AG08396 (cell line): ENCODE measurements around the gene PLCD3.
A peak's percentile ranks its signal among the peaks of the same experiment; 100 is the strongest.

Experiments
- DNase-seq: peaks from one replicate; pipeline ENCODE4 v3.0.0; 2012; ENCODE audit warnings: low spot score, mixed read lengths

PLCD3 gene

GRCh38 chr17:45132320-45132571 lies at the start of gene PLCD3:
PLCD3 (minus strand) TSS chr17:45132515; CDS start chr17:45132410, 105 bp downstream.
- no peak for DNase-seq

DNA sequence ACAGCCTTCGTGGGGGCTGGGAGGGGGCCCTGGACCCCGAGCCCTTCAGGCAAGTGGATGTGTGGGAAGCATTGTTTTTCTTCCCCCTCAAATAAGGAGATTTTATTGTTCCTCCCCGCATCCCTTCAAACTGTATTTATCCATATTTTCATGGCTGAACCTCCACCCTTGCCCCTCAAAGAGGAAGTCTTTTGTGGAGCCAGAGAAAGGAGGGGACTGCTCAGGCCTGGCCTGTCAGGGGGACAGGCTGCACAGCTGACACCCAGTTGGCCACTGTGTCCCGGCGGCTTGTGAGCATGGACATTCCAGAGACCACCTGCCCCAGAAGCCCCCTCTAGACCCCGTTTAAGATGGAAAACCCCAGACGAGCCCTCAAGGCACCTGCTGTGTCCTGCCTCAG lies 45.2 kb upstream of the PLCD3 start:
- no peak for DNase-seq

DNA sequence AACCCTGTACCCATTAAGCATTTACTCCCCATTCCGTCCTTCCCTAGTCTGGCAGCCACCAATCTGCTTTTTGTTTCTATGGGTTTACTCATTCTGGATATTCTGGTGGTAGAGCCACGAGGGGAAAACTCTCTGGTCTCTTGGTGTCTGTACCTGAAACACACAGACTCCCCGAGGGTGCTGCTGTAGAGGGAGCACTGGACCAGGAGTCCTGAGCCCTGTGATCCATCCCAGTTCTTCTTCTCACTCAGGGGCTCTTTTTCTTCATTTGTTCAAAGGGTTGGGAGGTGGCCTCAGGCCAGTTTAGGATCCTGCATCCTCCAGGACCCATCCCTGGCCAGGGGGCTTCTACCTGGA lies 43.4 kb upstream of the PLCD3 start:
- no peak for DNase-seq

DNA sequence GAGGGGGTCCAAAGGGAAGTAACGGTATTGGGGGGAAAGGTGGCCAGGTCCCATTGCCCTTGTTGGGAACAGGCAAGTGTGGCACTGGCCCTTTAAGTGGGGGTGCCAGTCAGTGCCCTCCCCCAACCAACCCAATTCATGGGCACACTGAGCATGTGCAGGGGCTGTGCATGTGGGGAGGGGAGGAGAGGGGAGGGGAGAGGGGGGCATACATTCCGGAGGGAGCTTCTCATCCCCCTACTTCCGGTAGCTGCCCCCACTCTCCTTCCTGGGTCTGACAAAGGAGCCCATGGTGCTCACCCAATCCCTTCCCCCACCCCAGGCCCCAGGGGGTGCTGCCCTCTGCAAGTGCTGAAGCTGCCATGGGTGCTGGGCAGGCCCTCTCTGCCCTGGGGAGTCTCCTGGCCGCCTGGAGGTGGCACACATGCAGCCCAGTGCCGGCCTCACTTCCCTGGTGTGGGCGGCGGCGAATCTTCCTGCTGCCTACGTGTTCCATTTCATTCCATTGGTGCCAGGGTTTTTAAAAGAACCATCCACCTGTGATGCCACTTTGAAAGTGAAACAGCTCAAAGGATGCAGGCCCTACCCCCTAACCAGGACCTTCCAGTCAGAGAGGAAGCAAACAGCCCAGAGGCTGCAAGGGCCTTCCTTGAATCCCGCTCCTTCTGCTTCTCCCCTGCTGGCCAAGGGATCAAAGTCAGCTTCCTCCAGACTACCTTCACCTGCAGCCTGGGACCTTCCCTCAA lies 40.4 kb upstream of the PLCD3 start:
- peak; percentile 68 for DNase-seq

- no peak for DNase-seq
Measured at GRCh38 chr17:45172232-45172540, 39.9 kb upstream of the PLCD3 start.

DNA sequence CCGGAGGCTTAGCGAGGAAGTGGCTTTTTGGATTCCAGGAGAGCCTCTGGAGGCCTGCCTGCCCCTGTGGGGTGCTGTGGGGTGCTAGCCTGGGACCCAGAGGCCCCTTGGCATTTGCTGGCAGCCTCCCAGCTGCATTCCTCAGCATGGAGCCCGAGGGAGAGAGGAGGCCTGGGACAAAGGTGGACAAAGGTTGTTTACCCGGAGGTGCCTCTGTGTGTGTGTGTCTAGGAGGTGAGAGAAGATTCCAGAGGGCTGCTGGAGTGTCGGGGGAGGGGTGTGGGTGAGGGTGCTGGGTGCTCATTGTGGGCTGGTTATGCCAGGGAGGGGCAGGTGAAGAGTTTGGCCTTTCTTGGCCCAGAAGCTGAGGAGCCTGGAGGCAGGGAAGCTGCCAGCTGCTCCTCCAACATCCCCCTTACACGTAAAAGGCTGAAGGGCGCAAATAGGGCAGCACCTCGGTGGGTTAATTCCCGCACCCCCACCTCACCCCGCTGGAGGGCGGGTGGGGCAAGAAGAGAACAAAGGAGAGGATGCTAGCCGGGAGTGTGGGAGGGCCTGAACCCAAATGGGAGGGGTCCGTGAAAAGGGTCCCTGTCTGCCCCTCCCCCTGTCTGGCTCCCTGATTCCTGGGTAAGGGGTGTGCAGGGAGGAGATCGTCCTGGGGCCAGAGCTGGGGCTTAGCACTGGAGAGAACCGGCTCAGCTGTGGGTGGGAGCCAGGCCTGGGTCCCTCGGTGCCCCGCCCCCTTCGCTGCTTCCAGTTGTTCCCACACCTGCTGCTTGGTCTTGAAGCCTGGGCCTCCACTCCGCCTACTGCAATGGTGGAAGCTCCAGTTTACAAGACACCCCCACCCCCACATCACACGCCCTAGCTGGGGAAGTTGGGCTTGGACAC lies 39.3 kb upstream of the PLCD3 start:
- no peak for DNase-seq

DNA sequence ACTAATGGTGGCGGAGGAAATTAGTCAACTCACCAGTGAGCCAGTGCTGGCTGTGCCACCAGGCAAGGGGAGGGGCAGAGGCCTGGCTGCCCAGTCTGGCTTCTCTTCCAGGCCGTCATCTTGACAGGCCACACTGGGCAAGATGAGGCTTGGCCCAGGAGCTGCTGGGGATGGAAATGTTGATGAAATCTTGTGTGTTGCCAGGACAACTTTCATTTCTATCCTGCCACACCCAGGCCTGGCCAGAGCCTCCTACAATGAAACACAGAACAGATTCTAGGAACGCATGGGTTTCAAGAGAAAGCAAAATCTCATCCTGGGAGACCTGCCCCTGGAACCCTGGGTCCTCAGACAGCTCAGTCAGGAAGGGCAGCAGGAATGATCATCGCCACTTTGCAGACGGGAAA lies 38.6 kb upstream of the PLCD3 start:
- peak; percentile 83 for DNase-seq

- no peak for DNase-seq
Measured at GRCh38 chr17:45170280-45170930, 38.1 kb upstream of the PLCD3 start.

- DNase-seq, result no peak
Measured at GRCh38 chr17:45168991-45169752, 36.9 kb upstream of the PLCD3 start.

- no peak for DNase-seq
Measured at GRCh38 chr17:45164734-45165269, 32.5 kb upstream of the PLCD3 start.

DNA sequence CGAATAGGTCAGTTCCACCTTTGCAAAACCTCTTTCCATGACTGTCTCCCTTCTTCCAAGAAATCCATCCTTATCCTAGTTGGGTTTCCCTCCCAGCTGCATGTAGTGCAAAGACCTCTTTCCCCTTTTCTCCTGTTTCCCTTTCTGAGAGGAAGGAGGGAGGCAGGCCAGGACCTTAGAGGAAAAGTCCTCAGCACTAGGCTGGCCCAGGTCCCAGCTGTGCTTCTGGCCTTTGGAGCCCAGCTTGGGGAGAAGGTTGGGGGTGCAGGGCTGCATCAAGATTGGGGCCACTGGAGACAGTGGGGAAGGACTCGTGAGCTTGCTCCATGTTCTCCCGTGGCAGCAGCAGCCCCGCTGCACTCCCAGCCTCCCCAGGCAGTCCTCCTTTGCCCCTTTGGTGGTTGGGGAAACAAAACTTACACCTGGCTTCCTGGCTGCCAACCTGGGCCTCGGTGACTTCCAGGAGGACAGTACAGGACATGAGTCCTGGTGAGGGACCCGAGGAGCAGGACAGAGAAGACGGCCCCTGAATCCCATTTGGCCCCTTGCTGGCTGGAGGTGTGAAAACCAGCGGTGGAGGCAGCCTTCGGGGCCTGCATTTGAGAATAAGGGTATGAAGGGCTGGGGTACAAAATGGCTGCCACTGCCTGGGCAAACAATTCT lies 29.8 kb upstream of the PLCD3 start:
- DNase-seq, result no peak

DNA sequence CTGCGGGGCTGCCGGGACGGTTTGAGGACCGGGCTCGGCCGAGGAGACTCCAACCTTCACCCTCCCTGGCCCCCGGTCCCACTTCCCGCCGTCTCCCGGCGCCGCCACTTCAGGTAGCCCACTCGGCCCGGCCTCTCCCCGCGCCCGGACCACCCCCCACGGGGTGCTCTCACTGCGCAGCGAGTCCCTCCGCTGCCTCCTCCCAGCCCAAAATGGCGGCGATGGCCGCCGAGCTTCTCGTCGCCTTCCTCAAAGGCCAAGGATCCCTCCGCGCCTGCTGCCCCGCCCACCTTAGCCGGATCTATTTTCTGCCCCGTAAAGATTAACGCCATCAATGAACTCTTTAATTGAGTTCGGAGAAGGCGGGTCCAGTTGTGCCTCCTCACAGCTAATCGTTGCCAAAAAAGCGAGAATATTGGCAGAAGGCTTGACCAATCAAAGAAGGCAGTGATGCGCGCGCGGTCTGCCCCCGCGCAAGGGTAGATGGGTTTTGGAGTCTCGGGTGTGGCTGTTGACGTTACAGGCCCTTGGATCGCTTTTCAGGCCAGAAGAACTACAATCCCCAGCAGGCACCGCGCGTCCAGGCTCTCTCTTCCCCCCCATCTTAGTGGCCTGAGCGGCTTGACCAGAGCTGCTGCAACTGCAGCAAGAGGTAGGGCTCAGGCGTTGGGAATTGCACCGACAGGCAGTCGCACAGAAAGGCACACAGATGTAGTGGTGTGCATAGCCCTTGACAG lies 29.1 kb upstream of the PLCD3 start, which contains the start of gene HEXIM2:
TSS of gene HEXIM2 (plus strand) at position 588 of the 737 bp plus-strand sequence. CDS start 919 bp downstream, outside the sequence.
- peak; percentile 97 for DNase-seq

DNA sequence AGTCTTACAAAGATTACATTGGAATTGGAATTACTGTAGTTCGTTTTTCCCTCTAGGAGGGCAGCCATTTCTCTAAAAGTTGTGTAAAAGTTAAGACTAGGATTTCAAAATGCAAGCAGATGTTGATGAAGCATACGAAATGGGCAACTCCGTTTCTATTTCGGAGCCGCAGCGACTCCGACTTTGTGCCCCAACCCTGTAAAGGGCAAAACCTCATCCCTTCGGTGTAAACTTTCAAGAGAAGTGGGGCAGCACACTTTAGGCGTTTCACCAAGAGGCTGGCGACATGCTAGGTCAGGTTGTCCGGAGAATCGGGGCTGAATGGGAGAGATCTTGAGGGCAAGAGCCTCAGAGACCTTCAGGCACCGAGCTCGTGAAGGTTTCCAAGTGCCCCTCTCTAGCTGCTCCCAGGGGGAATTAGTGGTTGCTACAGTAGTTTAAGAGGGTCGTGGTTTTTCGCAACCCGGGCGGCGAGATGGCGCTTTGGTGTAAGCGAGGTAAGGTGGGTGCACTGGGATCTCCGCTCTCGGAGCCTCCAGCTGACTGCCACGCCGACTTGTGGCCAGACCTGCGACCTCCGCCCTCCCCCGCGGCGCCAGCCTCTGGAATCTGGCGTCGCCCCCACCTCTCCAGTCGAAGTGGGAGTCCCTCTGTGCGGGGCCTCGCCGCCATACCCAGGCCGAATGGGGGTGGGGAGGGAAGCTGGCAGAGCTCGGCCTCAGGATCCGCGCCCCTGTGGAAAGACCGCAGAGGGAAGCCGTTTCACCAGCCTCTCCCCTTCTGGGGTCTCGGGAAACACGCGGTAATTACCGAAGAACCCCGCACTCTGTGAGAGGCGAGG lies 28.4 kb upstream of the PLCD3 start:
- DNase-seq, result peak; percentile 60

- DNase-seq, result no peak
Measured at GRCh38 chr17:45156242-45156641, 23.9 kb upstream of the PLCD3 start.

- no peak for DNase-seq
Measured at GRCh38 chr17:45155483-45155882, 23.2 kb upstream of the PLCD3 start.

GRCh38 chr17:45155029-45155428 lies 22.7 kb upstream of the PLCD3 start:
- DNase-seq, result no peak

- no peak for DNase-seq
Measured at GRCh38 chr17:45150911-45151809, 18.8 kb upstream of the PLCD3 start.
